Muscle of back (tissue), 11 donors: Measurements from ENCODE around the gene TSKS. TPM values are rescaled to one million over a fixed set of nuclear protein-coding genes. Genes with fewer than 3 reads are reported as not detected.

Source experiments
- DNase-seq, 3 donors: peaks; one replicate each; pipeline versions ENCODE4 v3.0.0 to v3.0.0-alpha.2; 2013
- polyA plus RNA-seq, 10 donors: library from polyadenylated mRNA; unstranded; fragments of 120-200 nt; gene quantifications; one replicate each; pipeline ENCODE4 v1.2.1, GENCODE V29; 2013; ENCODE audit not compliant: insufficient read length in 10 of 10

Gene TSKS
- polyA plus RNA-seq, 10 donors: 0.39 to 1.2 (median 0.81) TPM

DNA sequence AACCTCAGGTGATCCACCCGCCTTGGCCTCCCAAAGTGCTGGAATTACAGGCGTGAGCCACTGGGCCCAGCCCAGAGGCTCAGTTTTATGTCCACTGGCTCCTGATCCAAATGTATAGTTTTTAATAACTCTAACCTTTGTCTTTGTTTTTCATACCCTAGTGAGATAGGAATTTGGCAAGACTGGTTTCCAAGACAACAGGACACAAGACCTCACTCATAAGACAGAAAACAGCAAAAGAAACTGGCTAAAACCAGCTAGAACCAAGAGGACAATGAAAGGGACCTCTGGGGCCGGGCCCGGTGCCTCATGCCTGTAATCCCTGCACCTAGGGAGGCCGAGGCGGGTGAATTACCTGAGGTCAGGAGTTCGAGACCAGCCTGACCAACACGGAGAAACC is 44.6 kb downstream of the TSKS start:
- DNase-seq: peak in 2 of 3 donors; percentile 11 to 51

DNA sequence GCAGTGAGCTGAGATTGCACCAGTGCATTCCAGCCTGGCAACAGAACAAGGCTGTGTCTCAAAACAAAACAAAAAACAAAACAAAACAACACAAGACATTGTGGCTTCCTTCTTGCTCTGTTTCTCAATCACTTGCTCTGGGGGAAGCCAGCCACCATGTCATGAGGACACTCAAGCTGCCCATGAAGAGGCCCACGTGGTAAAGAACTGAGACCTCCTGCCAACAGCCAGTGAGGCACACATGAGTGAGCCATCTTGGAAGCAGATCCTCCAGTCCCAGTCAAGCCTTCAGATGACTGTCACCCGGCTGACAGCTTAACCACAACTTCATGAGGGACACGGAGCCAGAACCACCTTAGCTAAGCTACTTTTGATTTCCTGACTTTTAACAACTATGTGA is 47.0 kb downstream of the TSKS start:
- no peak for DNase-seq

DNA sequence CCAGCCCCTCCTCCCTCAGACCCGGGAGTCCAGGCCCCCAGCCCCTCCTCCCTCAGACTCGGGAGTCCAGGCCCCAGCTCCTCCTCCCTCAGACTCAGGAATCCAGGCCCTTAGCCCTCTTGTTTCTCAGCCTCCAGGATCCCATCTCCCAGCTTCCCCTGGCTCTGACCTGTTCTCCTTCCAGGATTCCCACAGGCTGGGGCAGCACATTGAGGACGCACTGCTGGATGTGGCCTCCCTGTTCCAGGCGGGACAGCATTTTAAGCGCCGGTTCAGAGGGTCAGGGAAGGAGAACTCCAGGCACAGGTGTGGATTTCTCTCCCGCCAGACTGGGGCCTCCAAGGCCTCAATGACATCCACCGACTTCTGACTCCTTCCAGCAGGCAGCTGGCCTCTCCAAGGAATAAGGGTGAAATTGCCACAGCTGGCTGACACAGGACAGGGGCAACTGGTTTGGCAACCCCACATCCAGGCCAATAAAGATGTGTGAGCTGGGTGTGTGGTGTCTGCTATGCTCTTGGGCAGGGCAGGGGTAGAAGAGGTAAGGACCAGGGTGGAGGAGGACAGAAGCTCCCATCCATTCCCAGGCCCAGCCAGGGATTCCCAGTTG is 49.8 kb downstream of the TSKS start:
- DNase-seq: no peak

DNA sequence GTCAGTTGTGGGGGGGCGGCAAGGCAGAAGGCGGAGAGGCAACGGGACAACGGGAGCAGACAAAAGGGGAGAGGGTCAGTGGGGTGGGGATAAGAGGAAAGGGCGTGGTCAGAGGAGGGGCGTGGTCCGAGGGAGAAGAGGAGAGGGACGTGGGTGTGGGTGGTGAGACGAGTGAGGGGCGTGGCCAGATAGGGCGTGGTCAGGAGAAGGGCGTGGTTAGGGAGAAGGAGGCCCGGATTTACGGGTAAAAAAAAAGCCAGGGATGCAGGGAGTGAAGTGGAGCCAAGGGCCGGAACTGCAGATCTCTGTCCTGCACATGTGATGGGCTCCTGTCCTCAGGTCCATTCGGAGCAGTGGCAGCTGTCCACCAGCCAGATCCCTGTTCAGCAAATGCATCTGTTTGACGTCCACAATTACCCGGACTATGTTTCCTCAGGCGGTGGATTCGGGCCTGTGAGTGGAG is 50.7 kb downstream of the TSKS start:
- DNase-seq: peak in 1 of 3 donors; percentile 28

DNA sequence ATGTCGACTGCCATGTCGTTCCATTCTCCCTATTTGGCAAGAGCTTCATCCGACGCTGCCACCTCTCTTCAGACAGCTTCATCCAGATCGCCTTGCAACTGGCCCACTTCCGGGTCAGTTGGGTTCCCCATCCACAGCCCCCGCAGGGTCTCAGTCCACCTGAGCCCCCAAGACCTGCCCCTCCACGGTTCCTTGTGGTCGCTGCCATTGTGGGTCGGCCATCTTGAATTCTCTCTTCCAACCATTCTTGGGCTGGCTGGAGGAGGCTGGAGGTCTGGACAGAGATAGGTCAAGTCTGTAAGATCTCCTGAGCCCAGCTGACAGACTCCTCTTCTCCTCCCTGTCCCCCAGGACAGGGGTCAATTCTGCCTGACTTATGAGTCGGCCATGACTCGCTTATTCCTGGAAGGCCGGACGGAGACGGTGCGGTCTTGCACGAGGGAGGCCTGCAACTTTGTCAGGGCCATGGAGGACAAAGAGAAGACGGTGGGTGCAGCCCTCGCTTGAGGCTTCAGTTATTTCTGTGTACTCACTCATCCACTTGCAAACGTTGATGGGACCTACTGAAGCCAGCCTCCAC is 52.6 kb downstream of the TSKS start:
- DNase-seq: no peak

DNA sequence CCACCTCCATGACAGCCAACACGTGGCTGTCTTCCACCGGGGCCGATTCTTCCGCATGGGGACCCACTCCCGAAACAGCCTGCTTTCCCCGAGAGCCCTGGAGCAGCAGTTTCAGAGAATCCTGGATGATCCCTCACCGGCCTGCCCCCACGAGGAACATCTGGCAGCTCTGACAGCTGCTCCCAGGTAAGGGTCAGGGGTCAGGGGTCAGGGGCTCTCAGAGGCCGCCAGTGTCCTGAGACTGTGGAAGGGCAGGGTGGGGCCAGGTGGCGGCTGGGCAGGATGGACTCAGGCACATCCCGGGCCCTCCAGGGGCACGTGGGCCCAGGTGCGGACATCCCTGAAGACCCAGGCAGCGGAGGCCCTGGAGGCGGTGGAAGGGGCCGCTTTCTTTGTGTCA is 57.2 kb downstream of the TSKS start:
- DNase-seq: no peak

DNA sequence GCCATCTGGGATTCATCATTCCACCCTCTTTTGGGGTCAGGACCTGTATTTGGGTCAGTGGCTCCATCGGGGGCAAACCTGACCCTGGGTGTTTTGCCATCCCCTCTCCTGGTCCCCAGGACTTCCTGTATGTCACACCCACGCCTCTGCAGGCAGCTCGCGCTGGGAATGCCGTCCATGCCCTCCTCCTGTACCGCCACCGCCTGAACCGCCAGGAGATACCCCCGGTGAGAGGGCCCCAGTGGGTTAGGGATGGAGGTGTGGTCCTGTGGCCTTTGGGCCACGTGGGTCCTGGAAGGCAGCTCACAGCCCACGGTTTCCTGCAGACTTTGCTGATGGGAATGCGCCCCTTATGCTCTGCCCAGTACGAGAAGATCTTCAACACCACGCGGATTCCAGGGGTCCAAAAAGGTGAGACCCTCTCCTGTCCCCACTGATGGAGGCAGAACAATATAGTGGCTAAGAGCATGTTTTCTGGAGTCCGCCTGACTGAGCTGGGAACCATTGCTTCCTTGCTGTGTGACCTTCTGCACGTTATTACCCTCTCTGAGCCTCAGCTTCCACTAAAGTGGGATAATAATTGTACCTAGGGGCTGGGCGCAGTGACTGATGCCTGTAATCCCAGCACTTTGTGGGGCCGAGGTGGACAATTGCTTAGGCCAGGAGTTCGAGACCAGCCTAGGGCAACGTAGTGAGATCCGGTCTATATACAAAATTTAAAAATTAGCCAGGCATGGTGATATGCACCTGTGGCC is 58.0 kb downstream of the TSKS start:
- DNase-seq: no peak

DNA sequence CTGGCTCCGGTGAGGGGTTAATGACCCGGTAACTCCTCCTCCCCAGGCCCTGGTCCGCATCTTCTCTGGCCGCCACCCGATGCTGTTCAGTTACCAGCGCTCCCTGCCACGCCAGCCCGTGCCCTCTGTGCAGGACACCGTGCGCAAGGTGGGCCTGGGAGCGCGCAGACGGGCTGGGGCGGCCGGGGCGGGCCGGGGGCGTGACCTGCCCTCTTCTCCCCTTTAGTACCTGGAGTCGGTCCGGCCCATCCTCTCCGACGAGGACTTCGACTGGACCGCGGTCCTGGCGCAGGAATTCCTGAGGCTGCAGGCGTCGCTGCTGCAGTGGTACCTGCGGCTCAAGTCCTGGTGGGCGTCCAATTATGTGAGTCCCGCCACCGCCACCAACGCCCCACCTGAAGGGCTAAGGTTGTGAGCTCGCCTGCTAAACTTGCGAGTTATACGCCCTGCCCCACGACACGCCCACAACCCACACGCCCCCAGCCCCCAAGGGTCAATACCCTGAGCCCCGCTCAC is 61.8 kb downstream of the TSKS start:
- no peak for DNase-seq

DNA sequence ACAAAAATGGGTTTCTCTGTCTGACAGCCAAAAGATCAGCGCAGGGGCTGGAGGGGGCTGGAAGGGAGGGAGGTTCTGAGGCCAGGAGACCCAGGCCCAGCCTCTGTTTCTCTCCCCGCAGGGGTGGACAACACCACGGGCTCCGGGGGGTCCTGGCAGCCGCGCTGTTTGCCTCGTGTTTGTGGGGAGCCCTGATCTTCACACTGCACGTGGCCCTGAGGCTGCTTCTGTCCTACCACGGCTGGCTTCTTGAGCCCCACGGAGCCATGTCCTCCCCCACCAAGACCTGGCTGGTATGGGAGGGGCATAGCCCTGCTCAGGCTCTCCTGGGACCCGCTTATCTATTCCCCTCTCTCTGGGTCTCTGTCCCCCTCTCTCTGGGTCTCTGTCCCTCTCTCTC is 62.5 kb downstream of the TSKS start:
- DNase-seq: no peak

DNA sequence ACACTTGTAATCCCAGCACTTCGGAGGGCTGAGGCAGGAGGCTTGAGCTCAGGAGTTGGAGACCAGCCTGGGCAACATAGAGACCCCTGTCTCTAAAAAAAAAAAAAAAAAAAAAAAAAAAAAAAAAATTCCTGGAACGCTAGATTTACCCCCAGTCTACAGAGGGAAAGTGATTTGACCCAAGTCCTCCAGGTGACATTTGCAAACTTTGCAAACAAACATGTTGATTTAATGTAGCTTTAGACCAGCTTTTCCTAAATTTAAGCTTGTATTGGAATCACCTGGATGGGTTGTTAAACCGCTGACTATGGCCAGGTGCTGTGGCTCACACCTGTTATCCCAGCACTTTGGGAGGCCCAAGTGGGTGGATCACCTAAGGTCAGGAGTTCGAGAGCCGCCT is 63.7 kb downstream of the TSKS start:
- DNase-seq: no peak

DNA sequence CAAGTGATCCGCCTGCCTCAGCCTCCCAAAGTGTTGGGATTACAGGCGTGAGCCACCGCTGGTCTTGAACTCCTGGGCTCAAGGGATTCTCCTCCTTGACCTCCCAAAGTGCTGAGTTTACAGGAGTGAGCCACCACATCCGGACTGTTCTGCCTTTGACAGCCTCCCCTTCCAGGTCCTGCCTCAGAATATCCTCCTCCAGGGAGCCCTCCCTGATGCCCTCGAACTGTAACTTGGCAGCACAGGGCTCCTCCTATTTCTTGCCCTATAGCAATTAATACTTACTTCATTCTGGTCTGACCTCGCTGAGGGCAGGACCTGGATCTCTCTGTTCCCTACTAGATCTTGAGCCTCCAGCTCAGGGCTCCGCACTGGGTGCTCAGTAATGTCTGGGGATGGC is 66.2 kb downstream of the TSKS start:
- DNase-seq: no peak

DNA sequence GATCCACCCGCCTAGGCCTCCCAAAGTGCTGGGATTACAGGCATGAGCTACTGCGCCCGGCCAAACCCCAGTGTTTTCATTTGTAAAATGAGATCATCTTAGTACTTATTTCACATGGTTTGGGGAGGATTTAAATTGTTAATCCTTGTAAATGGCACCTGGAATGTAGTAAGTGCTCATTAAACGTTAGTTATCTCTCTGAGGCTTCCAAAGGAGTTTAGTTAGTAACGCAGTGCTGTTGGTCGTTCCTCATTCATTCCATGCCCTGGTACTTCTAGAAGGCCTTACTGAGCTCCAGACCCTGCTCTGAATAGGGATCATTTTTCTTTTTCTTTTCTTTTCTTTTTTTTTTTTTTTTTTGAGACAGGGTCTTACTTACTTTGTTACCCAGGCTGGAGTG is 67.0 kb downstream of the TSKS start:
- DNase-seq: no peak

DNA sequence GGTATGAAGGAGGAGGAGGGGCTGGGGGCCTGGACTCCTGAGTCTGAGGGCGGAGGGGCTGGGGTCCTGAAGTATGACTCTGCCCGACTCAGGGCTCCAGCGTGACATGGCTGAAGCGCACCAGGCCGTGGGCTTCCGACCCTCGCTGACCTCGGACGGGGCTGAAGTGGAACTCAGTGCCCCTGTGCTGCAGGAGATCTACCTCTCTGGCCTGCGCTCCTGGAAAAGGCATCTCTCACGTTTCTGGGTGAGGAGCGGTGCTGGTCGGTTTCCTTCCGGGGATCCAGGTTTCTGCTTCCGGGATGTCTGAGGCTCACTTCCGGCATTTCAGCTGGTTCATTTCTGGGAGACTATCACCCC is 71.0 kb downstream of the TSKS start:
- no peak for DNase-seq

DNA sequence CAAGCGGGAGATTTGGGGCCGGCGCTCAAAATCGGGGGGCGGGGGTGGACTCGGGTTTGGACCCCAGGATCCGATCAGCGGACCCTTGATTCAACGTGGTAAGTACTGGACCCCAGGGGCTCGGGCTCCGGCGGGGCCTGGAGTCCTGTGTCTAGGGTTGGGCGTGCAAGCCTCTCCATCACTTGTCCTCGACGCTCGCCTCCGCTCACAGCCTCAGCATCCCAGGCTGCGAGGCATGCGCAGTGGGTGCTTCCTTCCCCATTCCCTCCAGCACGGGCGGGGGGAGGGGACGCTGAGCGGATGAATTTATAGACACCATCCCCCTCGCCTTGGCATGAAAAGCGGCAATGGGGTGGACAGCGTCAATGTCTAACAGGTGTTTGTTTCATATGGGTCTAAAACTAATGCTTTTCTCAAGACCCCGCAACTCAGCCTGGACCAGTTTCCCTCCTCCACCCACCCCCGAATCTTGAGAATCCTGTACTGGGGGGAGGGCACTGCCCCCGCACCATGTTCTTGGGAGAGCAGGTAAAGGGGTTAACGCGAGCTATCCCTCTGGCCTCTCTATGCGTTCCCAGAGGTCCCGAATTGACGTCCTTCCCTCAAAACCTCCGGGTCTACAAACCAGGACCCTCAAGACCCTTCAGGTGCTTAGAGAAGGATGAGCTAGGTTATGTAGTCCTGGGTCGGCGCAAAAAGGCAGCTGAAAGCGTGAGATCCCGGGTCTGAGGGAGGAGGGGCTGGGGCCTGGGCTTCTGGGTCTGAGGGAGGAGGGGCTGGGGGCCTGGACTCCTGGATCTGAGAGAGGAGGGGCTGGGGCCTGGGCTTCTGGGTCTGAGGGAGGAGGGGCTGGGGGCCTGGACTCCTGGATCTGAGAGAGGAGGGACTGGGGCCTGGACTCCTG is 71.6 kb downstream of the TSKS start:
- peak; percentile 68 to 89 (median 79) for DNase-seq

DNA sequence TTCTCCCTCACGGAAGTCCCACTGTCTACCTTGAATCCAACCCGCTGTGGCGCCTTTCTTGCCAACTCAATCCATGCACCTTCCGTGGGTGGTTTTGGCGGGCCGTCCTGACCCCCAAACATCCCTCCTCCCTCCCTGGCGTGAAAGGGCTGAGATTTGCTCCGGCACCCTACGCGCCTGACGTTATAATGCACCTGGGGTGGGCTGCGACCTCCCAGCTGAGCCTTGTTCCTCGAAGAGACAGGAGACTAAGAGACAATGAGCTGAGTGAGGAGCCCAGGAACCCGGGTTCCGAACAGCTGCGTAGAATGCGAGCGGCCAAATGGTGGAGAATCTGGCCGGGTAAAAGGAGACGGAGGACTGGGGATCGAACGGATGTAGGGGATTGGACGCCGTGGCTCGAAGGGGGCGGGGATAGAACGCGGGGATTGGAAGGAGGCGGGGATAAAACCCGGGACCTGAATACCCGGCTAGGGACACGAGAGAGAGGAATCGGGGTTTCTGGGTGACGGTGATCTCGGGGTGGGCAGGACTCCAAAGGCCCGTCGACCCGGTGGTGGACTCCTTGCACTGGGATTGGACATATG is 72.4 kb downstream of the TSKS start, which contains the start of gene CPT1C:
Gene CPT1C, plus strand, starts transcription at position 461 of the 587 bp plus-strand sequence. CDS start 1,137 bp downstream, outside the sequence.
- peak; percentile 71 to 91 (median 74) for DNase-seq

DNA sequence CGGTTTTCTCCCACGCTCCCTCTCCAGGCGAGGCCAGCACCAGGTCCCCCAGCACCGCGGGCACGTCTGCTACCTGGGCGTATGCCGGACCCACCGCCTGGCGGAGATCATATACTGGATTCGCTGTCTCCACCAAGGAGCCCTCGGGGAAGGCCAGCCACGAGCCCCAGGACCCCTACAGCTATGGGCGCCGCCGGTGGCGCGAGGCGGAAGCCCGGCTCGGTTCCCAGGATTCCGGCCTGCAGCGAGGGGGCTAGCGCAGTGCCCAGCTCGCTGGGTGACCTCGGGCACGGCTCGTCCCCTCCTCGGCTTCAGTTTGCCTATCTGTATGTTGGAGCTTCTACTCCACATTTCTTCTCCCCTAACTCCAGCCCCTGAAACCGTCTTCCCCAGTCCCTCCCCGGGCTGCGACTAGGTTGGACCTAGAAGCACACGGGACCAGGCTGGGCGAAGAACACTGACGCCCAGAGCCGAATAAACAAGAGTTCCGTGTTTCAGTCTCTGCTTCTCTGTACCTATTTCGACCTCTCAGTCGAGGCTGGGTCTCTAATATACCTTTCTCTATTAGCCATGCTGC is 72.9 kb downstream of the TSKS start:
- DNase-seq: no peak

Other genes with a start within 250 kb of the TSKS start
- 10 to 100 TPM; 37.0 to 96.6 (median 55.4) TPM for gene RCN3, start 235.3 kb downstream of the TSKS start, polyA plus RNA-seq
- 10 to 100 TPM; 42.8 to 73.0 (median 54.0) TPM for gene NOSIP, start 182.8 kb downstream of the TSKS start, polyA plus RNA-seq
- gene PRRG2, start 182.0 kb downstream of the TSKS start, polyA plus RNA-seq: under 1 TPM; 0.22 to 0.81 (median 0.57) TPM
- 10 to 100 TPM; 12.2 to 20.5 (median 16.1) TPM for gene PRR12, start 172.1 kb downstream of the TSKS start, polyA plus RNA-seq
- gene RRAS, start 123.2 kb downstream of the TSKS start, polyA plus RNA-seq: 10 to 100 TPM; 24.2 to 35.5 (median 30.9) TPM
- gene SCAF1, start 121.1 kb downstream of the TSKS start, polyA plus RNA-seq: 10 to 100 TPM; 19.3 to 32.8 (median 25.3) TPM
- 10 to 100 TPM; 25.2 to 44.4 (median 33.7) TPM for gene IRF3, start 97.4 kb downstream of the TSKS start, polyA plus RNA-seq
- gene BCL2L12, start 97.4 kb downstream of the TSKS start, polyA plus RNA-seq: 10 to 100 TPM; 21.3 to 32.7 (median 25.3) TPM
- gene PRMT1, start 86.0 kb downstream of the TSKS start, polyA plus RNA-seq: 100 to 1,000 TPM; 169 to 194 (median 184) TPM
- gene ADM5, start 73.7 kb downstream of the TSKS start, polyA plus RNA-seq: 1 to 10 TPM in 4 of 10 donors, under 1 TPM in 6; 0.47 to 1.4 (median 0.93) TPM
- gene CPT1C, start 72.2 kb downstream of the TSKS start, polyA plus RNA-seq: 10 to 100 TPM in 3 of 10 donors, 1 to 10 TPM in 7; 7.0 to 21.4 (median 9.7) TPM
- 10 to 100 TPM; 47.9 to 61.1 (median 54.5) TPM for gene AP2A1, start 3.7 kb upstream of the TSKS start, polyA plus RNA-seq
- 10 to 100 TPM; 13.3 to 21.5 (median 16.0) TPM for gene FUZ, start 50.0 kb upstream of the TSKS start, polyA plus RNA-seq
- 10 to 100 TPM; 22.4 to 33.5 (median 29.0) TPM for gene MED25, start 55.0 kb upstream of the TSKS start, polyA plus RNA-seq
- gene PTOV1, start 87.9 kb upstream of the TSKS start, polyA plus RNA-seq: 100 to 1,000 TPM; 162 to 212 (median 191) TPM
- 10 to 100 TPM; 17.2 to 41.4 (median 26.2) TPM for gene PNKP, start 104.3 kb upstream of the TSKS start, polyA plus RNA-seq
- gene AKT1S1, start 114.0 kb upstream of the TSKS start, polyA plus RNA-seq: 10 to 100 TPM; 27.4 to 39.4 (median 32.2) TPM
- 10 to 100 TPM; 28.2 to 39.9 (median 31.9) TPM for gene TBC1D17, start 114.4 kb upstream of the TSKS start, polyA plus RNA-seq
- gene IL4I1, start 133.6 kb upstream of the TSKS start, polyA plus RNA-seq: 1 to 10 TPM in 3 of 10 donors, under 1 TPM in 7; 0.46 to 1.2 (median 0.81) TPM
- 10 to 100 TPM; 14.5 to 30.1 (median 23.7) TPM for gene ATF5, start 165.9 kb upstream of the TSKS start, polyA plus RNA-seq
- gene NUP62, start 166.2 kb upstream of the TSKS start, polyA plus RNA-seq: 10 to 100 TPM; 39.3 to 61.8 (median 47.7) TPM
- 1 to 10 TPM in 2 of 10 donors, under 1 TPM in 8; 0.51 to 1.2 (median 0.80) TPM for gene SIGLEC11, start 197.9 kb upstream of the TSKS start, polyA plus RNA-seq